Activated B cell treated with CpG ODN at 0.5 μM for 24 hours (primary cell): ENCODE results near the gene PDE4B. TPM values are rescaled to one million over a fixed set of nuclear protein-coding genes. Genes with fewer than 3 reads are reported as not detected.
A peak's percentile ranks its signal among the peaks of the same experiment; 100 is the strongest.

Source experiments
- ATAC-seq: fragments of 200-7000 bp; cut with Tn5 transposase; one replicate; pipeline ENCODE4 v1.10.0; 2021; ENCODE audit warnings: low read depth, mild to moderate bottlenecking, moderate library complexity
- CTCF ChIA-PET: fragments of 350-600 bp; sonication (Branson Sonifier 250); formaldehyde crosslinking; loops from one replicate; lab custom pipeline; 2021; ENCODE audit warnings: antibody characterized with exemption; lab: Charles Lee
- POLR2A ChIA-PET: fragments of 350-600 bp; sonication (Branson Sonifier 250); formaldehyde crosslinking; loops from one replicate; lab custom pipeline; 2021; ENCODE audit warnings: antibody characterized with exemption; lab: Charles Lee
- DNase-seq: peaks from one replicate; pipeline ENCODE4 v3.0.0; 2022
- H3K27ac Mint-ChIP-seq: one replicate; pipeline ENCODE4 v1.8.0; 2020; ENCODE audit warnings: mixed read lengths
- H3K27me3 Mint-ChIP-seq: one replicate; pipeline ENCODE4 v1.8.0; 2021; ENCODE audit warnings: mixed read lengths
- H3K36me3 Mint-ChIP-seq: one replicate; pipeline ENCODE4 v1.8.0; 2021; ENCODE audit warnings: low read depth, mixed read lengths
- H3K4me1 Mint-ChIP-seq: one replicate; pipeline ENCODE4 v1.8.0; 2021; ENCODE audit warnings: mixed read lengths
- H3K4me3 Mint-ChIP-seq: one replicate; pipeline ENCODE4 v1.8.0; 2020; ENCODE audit warnings: mild to moderate bottlenecking, mixed read lengths
- H3K9me3 Mint-ChIP-seq: one replicate; pipeline ENCODE4 v1.8.0; 2020; ENCODE audit warnings: mixed read lengths
- CTCF ChIP-seq: fragments of 200-600 bp; IDR thresholded peaks from one replicate; pipeline ENCODE4 v1.8.0; 2022; ENCODE audit warnings: antibody characterized with exemption, mild to moderate bottlenecking
- intact Hi-C: fragments of 100-400 bp; cut with micrococcal nuclease; formaldehyde crosslinking; loops from one replicate; pipeline ENCODE4 v1.15.1; 2024
- total RNA-seq: library from RNA; stranded (reverse); gene quantifications from 2 replicates; pipeline ENCODE4 v1.2.3, GENCODE V29; 2022

The PDE4B gene
- total RNA-seq, 1 donor from 2014 or later = 84.1 TPM

- CTCF ChIA-PET = interaction anchor here (1.2 to 6.4 kb wide), 5 partner anchors 14 to 100 kb away, joined by 3 to 30 read pairs (median 6); no protein-coding TSS in a partner anchor
- Mint-ChIP-seq H3K9me3 (no peaks in the 10 kb centered on the region), H3K27me3 (no peaks in the 10 kb centered on the region), H3K4me1 (peaks cover 90% of the 10 kb centered on the region), H3K36me3 (peaks cover 56% of the 10 kb centered on the region), H3K27ac (peak overlapping the region; percentile 73), H3K4me3 (peak overlapping the region; percentile 6)
- POLR2A ChIA-PET = interaction anchor here (0.6 to 5.0 kb wide), 11 partner anchors 11 to 639 kb away, joined by 3 to 25 read pairs (median 4); no protein-coding TSS in a partner anchor
- ATAC-seq = no peak
- no peak for DNase-seq
- TF ChIP-seq CTCF = no peak
- intact Hi-C loops = no loop called here
Observed at GRCh38 chr1:66346057-66346795, 553.5 kb downstream of the PDE4B start.

- POLR2A ChIA-PET = interaction anchor here (0.6 to 5.0 kb wide), 12 partner anchors 11 to 639 kb away, joined by 3 to 25 read pairs (median 6); no protein-coding TSS in a partner anchor
- H3K27ac Mint-ChIP-seq = peak overlapping the region; percentile 73
- H3K4me1 Mint-ChIP-seq = peaks cover 90% of the 10 kb centered on the region
- TF ChIP-seq CTCF = no peak
- no peak for ATAC-seq
- no peak for DNase-seq
- peak overlapping the region; percentile 28 for H3K4me3 Mint-ChIP-seq
- no peaks in the 10 kb centered on the region for H3K27me3 Mint-ChIP-seq
- no peaks in the 10 kb centered on the region for H3K9me3 Mint-ChIP-seq
- CTCF ChIA-PET = interaction anchor here (1.2 to 6.4 kb wide), 5 partner anchors 14 to 99 kb away, joined by 3 to 30 read pairs (median 6); no protein-coding TSS in a partner anchor
- peaks cover 58% of the 10 kb centered on the region for H3K36me3 Mint-ChIP-seq
- intact Hi-C loops = no loop called here
Observed at GRCh38 chr1:66346873-66347272, 554.2 kb downstream of the PDE4B start.

GRCh38 chr1:66348776-66349175 lies 556.1 kb downstream of the PDE4B start:
- H3K4me3 Mint-ChIP-seq = peak overlapping the region; percentile 72
- ChIA-PET CTCF (interaction anchor here (1.7 kb wide), 1 partner anchor 88 kb away, joined by 5 read pairs; no protein-coding TSS in a partner anchor), POLR2A (interaction anchor here (0.9 to 4.6 kb wide), 5 partner anchors 14 to 66 kb away, joined by 3 to 72 read pairs (median 13); no protein-coding TSS in a partner anchor)
- no peaks in the 10 kb centered on the region for H3K9me3 Mint-ChIP-seq
- peaks cover 97% of the 10 kb centered on the region for H3K4me1 Mint-ChIP-seq
- ATAC-seq (no peak), DNase-seq (no peak)
- H3K36me3 Mint-ChIP-seq = peaks cover 65% of the 10 kb centered on the region
- intact Hi-C loops = loop anchor here (1.0 kb wide), 1 partner anchor 12 kb away; no protein-coding TSS in a partner anchor
- H3K27me3 Mint-ChIP-seq = no peaks in the 10 kb centered on the region
- no peak for TF ChIP-seq CTCF
- peak overlapping the region; percentile 89 for H3K27ac Mint-ChIP-seq

- no peak for ATAC-seq
- no peaks in the 10 kb centered on the region for H3K9me3 Mint-ChIP-seq
- H3K4me3 Mint-ChIP-seq = peak overlapping the region; percentile 72
- peaks cover 98% of the 10 kb centered on the region for H3K4me1 Mint-ChIP-seq
- peak overlapping the region; percentile 89 for H3K27ac Mint-ChIP-seq
- peaks cover 63% of the 10 kb centered on the region for H3K36me3 Mint-ChIP-seq
- intact Hi-C loops = no loop called here
- POLR2A ChIA-PET = interaction anchor here (0.7 to 4.6 kb wide), 11 partner anchors 10 to 97 kb away, joined by 3 to 72 read pairs (median 4); no protein-coding TSS in a partner anchor
- H3K27me3 Mint-ChIP-seq = no peaks in the 10 kb centered on the region
- DNase-seq = no peak
- no peak for TF ChIP-seq CTCF
- CTCF ChIA-PET = interaction anchor here (1.6 to 1.8 kb wide), 3 partner anchors 11 to 106 kb away, joined by 3 to 6 read pairs (median 5); no protein-coding TSS in a partner anchor
Observed at GRCh38 chr1:66349242-66349641, 556.5 kb downstream of the PDE4B start.
